Activated CD4-positive, alpha-beta T cell treated with anti-CD3 and anti-CD28 coated beads, Interleukin-2, amount 50 U/mL, for 1 hour (primary cell): ENCODE measurements around the gene NLGN1.
"Not testable (repeated sequence)": the region's sequence is repeated elsewhere in the genome, so short reads cannot be mapped to it uniquely, and the experiment has no call there.

Experiments
- DNase-seq: peaks from one replicate; pipeline ENCODE4 v3.0.0-alpha.2; 2020

Gene NLGN1

GRCh38 chr3:173397161-173398110, at the start of gene NLGN1:
Gene NLGN1 (plus strand): TSS chr3:173397744.
- DNase-seq, result no peak

GRCh38 chr3:173351886-173352285, 45.7 kb upstream of the NLGN1 start:
- no peak for DNase-seq

GRCh38 chr3:173353137-173353536, 44.4 kb upstream of the NLGN1 start:
- DNase-seq, result not testable (repeated sequence)

- DNase-seq, result no peak
These were observed 43.4 kb upstream of the NLGN1 start for GRCh38 chr3:173354124-173354523.

- no peak for DNase-seq
These were observed 25.6 kb upstream of the NLGN1 start for GRCh38 chr3:173371848-173372487.

GRCh38 chr3:173380681-173381080, 16.9 kb upstream of the NLGN1 start:
- DNase-seq, result no peak

- not testable (repeated sequence) for DNase-seq
These were observed 15.6 kb upstream of the NLGN1 start for GRCh38 chr3:173381936-173382335.

GRCh38 chr3:173395073-173395411, 2.5 kb upstream of the NLGN1 start:
- DNase-seq, result no peak

- no peak for DNase-seq
These were observed 1.9 kb upstream of the NLGN1 start for GRCh38 chr3:173395412-173396181.

GRCh38 chr3:173396191-173397041, 1.1 kb upstream of the NLGN1 start:
- no peak for DNase-seq

- DNase-seq, result no peak
These were observed 551 bp downstream of the NLGN1 start for GRCh38 chr3:173398111-173398479.

GRCh38 chr3:173399044-173399443, 1.5 kb downstream of the NLGN1 start:
- DNase-seq, result no peak

GRCh38 chr3:173401369-173401768, 3.8 kb downstream of the NLGN1 start:
- DNase-seq, result no peak

GRCh38 chr3:173402656-173403055, 5.1 kb downstream of the NLGN1 start:
- no peak for DNase-seq

- DNase-seq, result no peak
These were observed 5.8 kb downstream of the NLGN1 start for GRCh38 chr3:173403376-173403775.

GRCh38 chr3:173404156-173404555, 6.6 kb downstream of the NLGN1 start:
- no peak for DNase-seq

- no peak for DNase-seq
These were observed 12.9 kb downstream of the NLGN1 start for GRCh38 chr3:173410436-173410835.

GRCh38 chr3:173410849-173411248, 13.3 kb downstream of the NLGN1 start:
- DNase-seq, result no peak

GRCh38 chr3:173411375-173411973, 13.9 kb downstream of the NLGN1 start:
- DNase-seq, result no peak

GRCh38 chr3:173416070-173416469, 18.5 kb downstream of the NLGN1 start:
- DNase-seq, result no peak

- no peak for DNase-seq
These were observed 31.5 kb downstream of the NLGN1 start for GRCh38 chr3:173429076-173429475.

- DNase-seq, result no peak
These were observed 32.0 kb downstream of the NLGN1 start for GRCh38 chr3:173429527-173429926.
